HG03439 (cell line): ENCODE results near the gene GTF2A1L.

Experiments
- ATAC-seq: cut with Tn5 transposase; IDR thresholded peaks from one replicate; pipeline ENCODE4 v1.9.1; 2021; ENCODE audit warnings: mild to moderate bottlenecking, moderate library complexity; ENCODE audit not compliant: unreplicated experiment

GTF2A1L gene

GRCh38 chr2:48727560-48727959 lies 109.9 kb downstream of the GTF2A1L start:
- no peak for ATAC-seq

GRCh38 chr2:48728295-48728694 lies 110.6 kb downstream of the GTF2A1L start:
- ATAC-seq: no peak

- ATAC-seq: no peak
Measured at GRCh38 chr2:48728840-48729239, 111.2 kb downstream of the GTF2A1L start.
